HG03469 (cell line): ENCODE measurements around the gene CAPG.
"Not testable (repeated sequence)": the region's sequence is repeated elsewhere in the genome, so short reads cannot be mapped to it uniquely, and the experiment has no call there.

Source experiments
- ATAC-seq: cut with Tn5 transposase; IDR thresholded peaks from one replicate; pipeline ENCODE4 v1.9.1; 2021; ENCODE audit warnings: mild to moderate bottlenecking, moderate library complexity, moderate number of reproducible peaks; ENCODE audit not compliant: unreplicated experiment

CAPG gene

DNA sequence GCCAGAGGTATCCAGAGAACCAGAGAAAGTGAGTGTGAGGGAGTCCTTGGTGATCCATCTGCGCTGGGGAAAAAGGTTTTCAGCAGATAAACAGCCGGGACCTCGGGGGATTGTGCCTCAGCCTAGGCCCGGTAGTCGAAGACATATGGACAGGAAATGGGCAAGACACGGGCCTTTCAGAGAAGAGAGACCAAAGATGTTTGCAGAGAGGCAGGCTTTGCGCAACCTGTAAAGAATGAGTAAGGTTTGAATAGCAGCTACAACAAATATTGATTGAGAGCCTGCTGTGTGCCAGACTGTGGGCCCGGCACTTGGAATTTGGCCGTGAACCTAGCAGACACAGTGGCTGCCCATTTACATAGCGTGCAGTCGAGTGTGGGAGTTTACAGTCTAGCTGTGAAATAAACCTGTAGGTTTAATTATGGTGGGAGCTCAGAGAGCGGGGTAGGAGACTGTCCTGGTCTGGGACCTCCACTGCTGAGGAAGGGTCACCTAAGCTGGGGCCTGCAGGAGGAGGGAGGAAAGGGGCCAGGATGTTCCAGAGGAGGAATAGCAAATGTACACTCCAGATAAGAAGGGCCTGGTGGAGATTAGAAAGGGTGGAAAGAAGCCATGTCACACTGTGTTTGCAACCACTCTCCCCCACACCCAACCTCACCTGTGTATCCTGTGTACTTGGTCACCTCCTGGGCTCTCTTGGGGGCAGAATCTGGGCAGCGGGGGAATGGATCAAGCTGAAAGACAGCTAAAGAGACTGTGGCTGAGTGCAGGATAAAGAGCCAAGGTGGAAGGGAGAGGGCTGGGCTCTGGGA, 11.3 kb upstream of the CAPG start:
- no peak for ATAC-seq

DNA sequence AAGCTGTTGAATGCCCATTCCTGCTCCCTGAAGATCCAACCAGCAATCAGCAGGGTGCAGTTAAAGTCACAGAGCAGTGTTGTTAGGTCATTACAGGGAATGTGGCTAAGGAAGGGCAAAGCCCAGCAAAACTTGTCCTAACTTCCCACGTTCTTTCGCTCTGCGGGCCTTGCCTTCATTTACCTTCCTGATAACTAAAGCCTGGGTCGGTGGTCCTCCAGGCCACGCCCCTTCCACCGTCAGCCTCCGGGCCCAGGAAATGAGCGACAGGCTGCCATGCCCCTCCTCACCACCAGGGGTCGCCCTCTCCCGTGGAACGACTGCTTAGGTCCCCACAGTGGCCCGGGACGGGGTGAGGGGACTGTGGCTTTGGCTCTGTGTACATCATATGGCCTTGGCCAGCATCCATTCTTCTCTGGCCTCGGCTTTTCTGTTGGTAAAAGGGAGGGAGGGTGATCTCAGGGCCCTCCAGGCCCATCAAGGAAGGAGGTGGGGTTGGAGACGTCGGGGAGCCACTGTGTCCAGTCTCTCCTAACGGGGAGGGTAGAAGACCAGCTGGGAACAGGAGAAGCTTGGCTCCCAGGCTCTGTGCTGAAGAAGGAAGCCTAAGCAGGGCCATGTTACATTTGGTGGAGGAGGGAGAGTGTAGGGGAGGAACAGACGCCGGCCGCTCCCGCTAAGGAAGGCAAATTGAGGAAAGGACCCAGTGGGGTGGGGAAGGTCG, 10.5 kb upstream of the CAPG start:
- ATAC-seq: peak; percentile 55

DNA sequence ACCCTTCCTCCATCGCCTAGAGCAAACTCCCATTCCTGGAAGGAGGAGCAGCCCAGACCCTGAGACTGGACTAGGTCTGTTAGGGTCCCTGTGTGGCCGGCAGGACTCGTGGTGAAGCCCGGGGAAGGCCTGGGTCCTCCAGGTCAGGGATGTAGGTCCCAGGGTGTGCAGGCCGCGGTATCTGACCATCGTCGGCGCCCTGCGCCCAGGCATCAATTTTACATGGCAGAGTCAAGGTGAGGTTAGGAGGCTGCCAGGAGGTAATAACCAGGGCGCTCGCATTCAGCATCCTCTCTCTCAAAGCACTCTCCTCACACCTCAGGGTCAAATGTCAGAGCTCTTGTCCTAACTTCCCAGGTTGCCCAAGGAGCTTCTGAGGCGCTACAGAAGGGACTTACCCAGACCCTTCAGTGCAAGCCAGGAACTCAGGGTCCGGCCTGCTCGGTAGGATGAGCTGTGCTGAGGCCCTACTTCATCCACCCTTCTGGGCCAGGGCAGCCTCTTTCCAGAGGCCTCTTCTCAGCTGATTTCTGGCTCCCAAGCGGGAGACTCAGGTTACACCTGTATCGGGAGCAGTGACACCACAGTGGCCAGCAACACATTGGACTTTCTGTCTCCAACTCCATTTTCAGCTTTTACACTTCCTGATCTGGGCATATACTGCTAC, 9.0 kb upstream of the CAPG start:
- ATAC-seq: no peak

DNA sequence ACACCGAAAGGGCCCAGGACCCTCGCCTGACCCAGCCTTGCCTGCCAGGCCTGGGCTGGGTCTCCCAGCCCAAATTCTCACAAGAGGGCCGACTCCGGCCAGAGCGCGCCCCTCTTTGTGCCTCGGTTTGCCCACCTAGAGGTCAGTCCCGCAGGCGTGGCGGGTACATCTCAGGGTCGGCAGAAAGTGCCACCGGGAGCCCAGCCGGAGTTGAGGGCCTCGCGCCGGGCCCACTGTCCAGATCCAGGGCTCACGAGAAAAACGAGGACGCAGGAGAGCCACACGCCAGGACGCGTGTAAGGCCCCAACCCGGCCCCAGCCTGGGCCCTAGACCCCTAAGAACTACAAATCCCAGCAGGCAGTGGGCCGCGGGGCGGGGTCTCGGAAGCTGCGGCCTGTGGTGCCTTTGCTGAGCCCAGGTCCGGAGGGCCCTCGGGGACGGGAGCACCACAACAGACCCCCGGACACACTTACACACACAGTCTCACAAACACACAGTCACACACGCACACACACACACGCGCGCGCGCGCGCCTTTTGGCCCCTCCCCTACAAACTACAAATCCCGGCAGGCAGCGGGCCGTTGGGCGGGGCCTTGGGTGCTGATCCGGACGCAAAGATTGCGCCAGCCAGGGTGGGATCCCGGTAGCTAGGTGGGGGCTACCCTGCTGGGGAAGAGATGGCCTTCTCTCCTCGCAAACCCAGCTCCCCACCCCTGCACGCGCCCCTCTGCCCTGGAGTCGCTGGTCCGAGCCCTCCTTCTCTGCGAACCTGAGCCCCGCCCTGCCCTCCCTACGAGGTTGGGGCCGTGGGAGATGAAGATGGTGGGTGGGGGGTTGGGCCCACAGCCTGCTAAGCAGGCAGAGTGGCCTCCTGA, 8.2 kb upstream of the CAPG start, which contains the start of gene SH2D6:
SH2D6 (plus strand) TSS at position 583 of the 877 bp plus-strand sequence. CDS start 10,752 bp downstream, outside the sequence.
- peak; percentile 65 for ATAC-seq

DNA sequence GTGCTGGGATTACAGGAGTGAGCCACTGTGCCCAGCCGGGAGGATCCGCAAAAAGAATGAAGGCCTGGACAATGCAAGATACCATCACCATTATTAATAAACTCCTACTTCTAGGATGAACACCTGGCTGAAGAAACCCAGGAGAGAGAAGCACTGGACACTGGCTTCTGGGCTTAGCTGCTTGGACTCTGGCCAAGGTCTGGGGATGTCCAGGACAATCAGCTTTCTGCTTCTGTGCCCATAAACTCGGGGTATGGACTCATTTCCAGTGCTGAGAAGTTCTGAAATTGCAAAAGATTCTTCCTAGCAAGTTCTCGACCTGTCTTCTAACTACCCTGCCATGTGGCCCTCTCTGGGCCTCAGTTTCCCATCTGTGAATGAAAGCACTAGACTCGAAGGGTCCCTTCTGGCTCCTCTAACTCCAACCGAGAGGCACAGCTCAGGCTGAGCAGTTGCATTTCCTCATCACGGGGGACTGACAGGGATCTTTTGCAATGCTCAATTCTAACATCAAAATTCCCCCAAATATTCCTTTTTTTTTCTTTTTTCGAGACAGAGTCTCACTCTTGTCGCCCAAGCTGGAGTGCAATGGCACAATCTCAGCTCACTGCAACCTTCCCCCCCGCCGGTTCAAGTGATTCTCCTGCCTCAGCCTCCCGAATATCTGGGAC, 5.9 kb upstream of the CAPG start:
- no peak for ATAC-seq

DNA sequence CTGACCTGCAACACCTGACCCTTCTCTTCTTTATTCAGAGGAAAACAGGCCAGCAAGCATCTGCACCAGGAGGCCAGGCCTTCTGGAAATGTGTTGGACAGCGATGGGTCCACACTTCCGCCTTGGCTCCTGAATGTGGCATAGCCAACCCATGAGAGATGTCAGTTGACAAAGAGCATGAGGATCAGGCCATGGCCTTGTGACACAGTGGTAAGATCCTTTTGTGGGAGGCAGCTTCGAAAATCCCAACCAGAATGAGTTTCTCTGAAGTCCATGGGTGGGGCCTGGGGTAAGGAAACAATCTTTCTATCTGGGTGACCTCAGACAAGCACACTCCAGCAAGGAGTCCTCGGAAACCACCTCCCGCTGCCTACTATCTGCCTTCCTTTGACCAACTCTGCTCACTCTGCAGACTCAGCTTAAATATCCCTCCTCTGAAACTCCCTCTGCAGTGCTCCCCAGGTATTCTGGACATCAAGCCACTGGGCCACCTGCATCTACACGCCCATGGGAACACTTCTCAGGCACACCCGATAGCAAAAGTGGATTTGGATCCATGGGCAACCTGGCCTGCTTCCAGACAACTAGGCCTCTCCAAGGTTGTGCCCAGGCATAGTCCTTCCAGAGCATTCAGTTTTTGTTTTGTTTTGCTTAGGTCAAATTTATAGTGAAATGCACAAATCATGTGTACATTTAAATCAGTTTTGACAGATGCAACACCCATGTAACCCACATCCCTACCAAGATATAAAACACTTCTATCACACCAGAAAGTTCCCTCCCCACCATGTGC, 4.8 kb upstream of the CAPG start:
- no peak for ATAC-seq

DNA sequence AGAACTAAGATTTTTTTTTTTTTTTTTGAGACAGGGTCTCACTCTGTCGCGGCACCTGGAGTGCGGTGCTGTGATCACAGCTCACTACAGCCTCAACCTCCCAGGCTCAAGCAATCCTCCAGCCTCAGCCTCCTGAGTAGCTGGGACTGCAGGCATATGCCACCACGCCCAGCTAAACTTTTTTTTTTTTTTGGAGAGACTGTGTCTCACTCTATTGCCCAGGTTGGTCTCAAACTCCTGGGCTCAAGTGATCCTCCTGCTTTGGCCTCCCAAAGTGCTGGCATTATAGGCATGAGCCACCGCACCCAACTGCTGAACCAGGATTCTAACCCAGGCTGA, 4.2 kb upstream of the CAPG start:
- not testable (repeated sequence) for ATAC-seq

DNA sequence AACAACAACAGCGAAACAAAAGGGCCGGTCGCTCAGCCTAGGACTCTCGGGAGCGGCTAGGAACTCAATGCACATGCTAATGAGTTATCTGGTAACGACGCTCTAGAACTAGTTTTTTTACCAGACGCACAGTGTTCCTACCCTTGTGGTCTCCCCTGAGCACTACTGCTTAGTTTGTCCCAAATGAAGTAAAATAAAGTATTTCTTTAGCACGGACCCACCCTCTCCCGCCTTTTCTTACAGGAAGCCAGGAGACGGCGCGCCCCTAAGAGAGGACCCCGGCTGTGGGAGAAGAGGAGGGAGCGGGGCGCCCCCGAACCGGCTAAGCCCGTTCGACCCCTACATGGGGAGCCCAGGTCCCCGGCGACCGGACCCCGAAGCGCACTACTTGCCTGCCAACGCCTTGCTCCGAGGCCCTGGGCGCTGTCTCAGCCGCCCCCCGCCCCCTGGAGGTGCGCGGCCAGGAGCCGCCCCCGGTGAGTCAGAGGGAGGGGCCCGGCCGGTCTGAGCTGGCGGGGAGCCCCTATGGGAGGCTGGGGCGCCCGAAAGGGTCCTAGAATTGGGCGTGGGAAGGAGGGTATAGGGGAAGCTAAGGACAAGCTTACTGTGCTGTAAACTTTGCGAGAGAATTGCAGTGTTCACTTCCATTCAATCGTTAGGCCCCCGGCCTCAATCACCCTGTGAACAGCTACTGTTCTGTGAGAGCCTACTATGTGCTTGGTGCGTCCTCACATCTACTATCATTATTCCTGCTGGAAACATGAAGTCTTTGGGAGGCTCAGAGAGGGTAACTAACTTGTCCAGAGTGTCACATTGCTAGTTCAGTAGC, 3.6 kb upstream of the CAPG start:
- ATAC-seq: no peak

DNA sequence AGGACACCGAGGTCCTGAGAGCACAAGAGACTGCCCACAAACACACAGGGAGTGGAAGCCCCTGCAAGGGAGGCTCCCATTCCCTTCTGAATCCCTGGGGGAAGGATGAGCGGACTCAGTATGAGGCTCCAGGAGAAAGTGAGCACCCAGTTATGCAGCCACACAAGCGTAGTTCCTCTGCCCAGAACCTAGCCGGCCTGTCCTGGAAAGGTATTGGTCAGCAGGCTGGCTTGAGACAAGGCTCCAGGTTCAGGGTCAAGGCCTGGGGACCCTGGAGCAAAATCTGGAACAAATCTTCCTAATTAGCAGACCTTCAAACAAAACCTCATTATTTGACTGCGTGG, 1.2 kb upstream of the CAPG start:
- ATAC-seq: no peak

DNA sequence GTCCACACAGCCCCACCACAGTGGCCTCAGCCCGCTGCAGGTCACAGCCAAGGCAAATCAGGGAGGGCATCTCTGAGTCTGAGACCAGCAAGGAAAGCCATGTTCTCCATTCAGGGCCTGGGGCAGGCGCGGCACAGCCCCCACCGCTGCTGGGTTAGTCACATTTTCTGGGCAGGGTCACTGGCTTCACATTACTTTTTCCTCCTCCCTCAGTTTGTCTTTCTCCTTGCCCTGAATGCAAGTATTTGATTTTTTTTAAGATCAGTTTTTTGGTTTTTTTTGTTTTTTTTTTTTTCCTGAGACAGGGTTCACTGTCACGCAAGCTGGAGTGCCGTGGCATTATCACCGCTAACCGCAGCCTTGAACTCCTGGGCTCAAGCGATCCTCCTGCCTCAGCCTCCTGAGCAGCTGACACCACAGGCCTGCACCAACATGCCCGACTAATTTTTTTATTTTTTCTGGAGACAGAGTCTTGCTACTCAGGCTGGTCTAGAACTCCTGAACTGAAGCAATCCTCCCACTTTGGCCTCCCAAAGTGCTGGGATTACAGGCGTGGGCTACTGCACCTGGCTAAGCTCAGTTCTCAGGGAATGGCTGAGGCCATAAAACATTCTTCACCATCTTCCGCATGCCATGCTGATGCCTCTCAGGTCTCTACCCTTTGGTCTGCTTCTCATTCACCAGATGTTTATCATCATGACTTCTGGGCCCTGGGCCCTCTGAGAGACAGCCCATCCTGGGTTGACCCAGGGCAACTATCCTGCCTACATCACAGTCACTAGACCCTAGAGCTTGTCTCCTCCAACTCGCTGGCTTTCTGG, 628 bp upstream of the CAPG start:
- ATAC-seq: no peak

DNA sequence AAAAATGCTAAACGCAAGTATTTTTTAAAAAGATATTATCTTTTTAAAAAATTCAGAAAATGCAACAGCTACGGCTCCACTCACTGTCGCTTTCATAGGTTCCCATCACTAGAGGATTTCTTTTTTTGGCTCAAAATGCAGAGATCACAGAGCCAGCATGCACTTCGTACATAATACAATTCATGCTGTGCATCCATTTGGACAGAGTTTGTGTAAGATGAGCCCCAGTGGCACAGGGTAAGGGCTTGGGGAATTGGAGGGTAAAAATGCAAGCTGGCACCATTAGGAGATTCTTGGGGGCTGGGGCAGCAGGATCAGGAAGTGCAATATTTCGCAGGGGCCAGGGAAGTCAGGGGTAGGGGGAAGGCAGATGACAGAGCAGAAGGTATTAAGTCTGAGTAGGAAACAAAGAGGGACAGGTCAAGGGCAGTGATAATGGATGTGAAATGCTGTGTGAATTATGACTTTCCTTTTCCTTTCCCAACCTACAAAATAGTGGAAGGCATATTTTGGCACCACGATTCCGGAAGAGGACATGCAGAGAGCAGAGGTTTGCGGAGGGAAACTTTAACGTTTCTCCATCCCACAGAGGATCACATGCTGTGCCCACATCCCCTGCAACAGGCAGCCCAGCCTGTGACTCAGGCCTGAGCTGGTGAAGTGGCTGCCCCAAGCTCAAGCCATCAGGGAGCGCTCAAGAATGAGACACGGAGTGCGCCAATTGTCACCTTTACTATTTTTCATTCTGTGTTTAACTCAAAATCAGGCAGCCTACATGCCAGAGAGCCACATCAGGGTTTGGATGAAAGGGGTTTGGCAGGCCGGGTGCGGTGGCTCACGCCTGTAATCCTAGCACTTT, 4.7 kb downstream of the CAPG start:
- peak; percentile 39 for ATAC-seq

DNA sequence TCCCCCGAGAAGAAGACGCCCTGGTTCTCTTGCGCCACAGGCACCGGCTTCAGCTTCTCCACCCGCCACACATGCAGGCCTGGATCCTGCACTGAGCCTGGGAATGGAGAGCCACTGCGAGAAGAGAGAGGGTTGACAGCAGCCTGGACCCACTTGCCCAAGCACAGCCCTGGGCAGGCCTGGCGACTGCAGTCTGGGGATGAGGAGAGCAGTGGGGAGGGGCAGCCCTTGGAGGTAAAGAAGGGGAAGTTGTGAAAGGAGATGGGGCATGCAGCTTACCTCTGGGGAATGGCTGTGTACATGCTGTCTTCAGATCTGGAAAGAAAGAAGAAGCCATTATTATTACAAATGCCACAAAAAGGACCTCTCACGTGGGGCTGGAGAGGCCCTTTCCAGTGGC, 8.3 kb downstream of the CAPG start:
- ATAC-seq: no peak

DNA sequence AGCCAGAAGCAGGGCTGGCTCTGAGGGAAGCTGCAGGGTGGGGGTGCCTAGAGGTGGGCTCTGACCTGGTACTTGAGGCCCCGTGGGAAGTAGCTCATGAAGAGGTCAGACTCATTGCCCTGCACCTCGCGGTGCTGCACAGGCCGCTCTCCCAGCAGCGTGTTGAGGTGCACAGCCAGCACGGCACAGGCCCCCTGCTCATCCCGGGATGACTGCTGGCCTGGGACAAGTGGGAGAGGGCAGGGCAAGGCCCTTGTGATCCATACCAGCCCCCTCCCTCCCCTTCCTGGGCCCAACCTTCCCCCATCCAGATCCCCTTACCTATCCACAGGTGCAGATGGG, 8.7 kb downstream of the CAPG start:
- ATAC-seq: no peak

DNA sequence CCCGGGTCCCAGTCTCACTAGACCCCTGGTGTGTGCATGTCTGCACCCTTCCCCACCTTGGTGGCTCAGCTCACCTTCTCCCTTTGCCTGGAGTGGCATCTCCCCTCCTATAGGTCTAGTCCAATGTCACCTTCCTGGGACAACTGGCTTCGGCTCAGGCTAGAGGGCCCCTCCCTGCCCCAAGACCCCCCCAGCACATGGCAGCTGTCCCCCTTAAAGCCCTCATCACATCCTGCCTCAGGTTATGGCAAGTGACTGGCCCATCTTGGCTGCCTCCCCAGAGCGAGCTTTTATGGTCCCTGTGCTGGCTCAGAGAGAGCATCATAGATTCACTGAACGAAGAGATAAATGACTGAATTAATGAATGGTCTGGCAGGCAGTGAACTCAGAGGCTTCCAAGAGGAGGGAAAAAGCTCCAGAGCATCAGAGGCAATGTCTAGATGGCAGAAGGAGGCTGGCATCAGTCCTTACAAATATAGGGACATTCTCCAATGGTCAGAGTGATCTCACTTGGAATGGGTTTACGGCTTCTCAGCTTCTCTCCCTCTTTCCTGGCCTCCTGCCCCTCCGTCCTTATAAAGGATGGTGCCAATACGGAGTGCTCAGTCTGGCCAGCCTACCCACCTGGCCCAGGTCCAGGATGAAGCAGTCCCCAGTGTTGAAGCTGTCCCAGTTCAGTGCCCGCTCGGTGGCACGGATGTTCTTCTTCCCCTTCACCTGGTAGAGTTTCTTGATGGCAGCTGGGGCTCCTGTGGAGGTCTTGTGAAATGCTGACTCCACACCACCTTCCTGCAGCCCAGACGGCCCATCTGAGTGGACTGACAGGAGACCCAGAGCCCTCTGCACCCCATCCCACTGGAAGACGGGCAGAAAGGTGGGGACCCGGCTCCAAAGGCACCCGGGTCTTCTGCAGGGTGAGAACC, 9.4 kb downstream of the CAPG start:
- no peak for ATAC-seq

DNA sequence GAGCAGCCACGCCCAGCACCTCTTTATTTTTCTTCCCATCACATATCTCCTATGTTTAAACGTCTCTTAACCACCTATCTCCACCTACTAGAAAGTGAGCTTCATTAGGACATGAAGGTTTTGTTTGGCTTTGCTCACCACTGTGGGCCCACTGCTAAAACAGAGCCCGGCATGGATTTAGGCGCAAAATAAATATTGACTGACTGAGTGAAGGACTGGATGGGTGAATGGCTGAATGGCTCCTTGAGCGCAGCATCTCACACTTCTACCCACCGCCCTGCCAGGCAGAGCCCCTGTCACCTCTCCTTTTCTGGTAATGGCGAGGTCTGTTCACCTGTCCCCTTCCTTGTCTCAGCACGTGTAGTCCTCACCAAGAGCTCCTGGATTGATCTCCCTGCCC, 10.1 kb downstream of the CAPG start:
- no peak for ATAC-seq

DNA sequence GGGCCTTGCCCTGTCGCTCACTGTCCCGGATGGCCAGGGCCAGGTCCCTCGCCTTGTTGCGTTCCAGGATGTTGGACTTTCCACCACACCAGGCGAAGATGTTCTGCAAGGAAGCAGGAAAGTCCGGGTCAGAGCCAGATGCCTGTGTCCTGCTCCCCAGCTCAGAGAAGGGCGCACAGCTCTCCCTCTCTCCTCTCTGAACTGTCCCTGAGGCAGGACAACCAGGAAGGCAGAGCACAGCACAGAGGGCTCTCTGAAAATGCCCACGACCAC, 11.0 kb downstream of the CAPG start:
- ATAC-seq: no peak
